Measurements from ENCODE around the gene TGM4. TPM values are rescaled to one million over a fixed set of nuclear protein-coding genes. Genes with fewer than 3 reads are reported as not detected.
A peak's percentile ranks its signal among the peaks of the same experiment; 100 is the strongest.
"Not testable (repeated sequence)": the region's sequence is repeated elsewhere in the genome, so short reads cannot be mapped to it uniquely, and the experiment has no call there.

Gene TGM4
- polyA plus RNA-seq, 2 donors, result not detected

GRCh38 chr3:44845528-44846520 is 28.6 kb upstream of the TGM4 start:
- Histone ChIP-seq H3K36me3 (ENCODE audit: control insufficient read depth in 2 of 2, insufficient read depth in 2 of 2, low read length in 1 of 2) (no peaks in the 10 kb centered on the region), H3K9me3 (ENCODE audit: control insufficient read depth in 2 of 2, insufficient read depth in 1 of 2, low read depth in 1 of 2, low read length in 1 of 2) (no peaks in the 10 kb centered on the region), H3K4me1 (ENCODE audit: control insufficient read depth in 2 of 2, insufficient read depth in 2 of 2, low read length in 1 of 2) (no peaks in the 10 kb centered on the region), H3K4me3 (ENCODE audit: low read depth in 1 of 2, low read length in 2 of 2) (no peak overlapping the region), H3K27me3 (ENCODE audit: control insufficient read depth in 1 of 2, insufficient read depth in 2 of 2, low read length in 2 of 2) (no peaks in the 10 kb centered on the region), H3K27ac (ENCODE audit: low read depth in 2 of 2, low read length in 1 of 2) (peak overlapping the region; percentile 45 to 71)
- WGBS, 2 donors, result 48 to 52% methylated on average over 7 of the region's 7 CpGs

GRCh38 chr3:44848634-44849033 is 25.8 kb upstream of the TGM4 start:
- WGBS, 2 donors, result 82 to 88% methylated on average over 1 of the region's 1 CpG
- H3K4me3 ChIP-seq (ENCODE audit: low read depth in 1 of 2, low read length in 2 of 2), result no peak overlapping the region
- H3K9me3 ChIP-seq (ENCODE audit: control insufficient read depth in 2 of 2, insufficient read depth in 1 of 2, low read depth in 1 of 2, low read length in 1 of 2), result no peaks in the 10 kb centered on the region
- H3K27ac ChIP-seq (ENCODE audit: low read depth in 2 of 2, low read length in 1 of 2), result no peak overlapping the region
- H3K4me1 ChIP-seq (ENCODE audit: control insufficient read depth in 2 of 2, insufficient read depth in 2 of 2, low read length in 1 of 2), result no peaks in the 10 kb centered on the region
- no peaks in the 10 kb centered on the region for H3K36me3 ChIP-seq (ENCODE audit: control insufficient read depth in 2 of 2, insufficient read depth in 2 of 2, low read length in 1 of 2)
- no peaks in the 10 kb centered on the region for H3K27me3 ChIP-seq (ENCODE audit: control insufficient read depth in 1 of 2, insufficient read depth in 2 of 2, low read length in 2 of 2)

GRCh38 chr3:44856663-44857062 is 17.7 kb upstream of the TGM4 start:
- H3K9me3 ChIP-seq (ENCODE audit: control insufficient read depth in 2 of 2, insufficient read depth in 1 of 2, low read depth in 1 of 2, low read length in 1 of 2); H3K27ac ChIP-seq (ENCODE audit: low read depth in 2 of 2, low read length in 1 of 2); H3K36me3 ChIP-seq (ENCODE audit: control insufficient read depth in 2 of 2, insufficient read depth in 2 of 2, low read length in 1 of 2); H3K27me3 ChIP-seq (ENCODE audit: control insufficient read depth in 1 of 2, insufficient read depth in 2 of 2, low read length in 2 of 2); H3K4me1 ChIP-seq (ENCODE audit: control insufficient read depth in 2 of 2, insufficient read depth in 2 of 2, low read length in 1 of 2); H3K4me3 ChIP-seq (ENCODE audit: low read depth in 1 of 2, low read length in 2 of 2): not testable (repeated sequence)
- 98 to 99% methylated on average over 6 of the region's 6 CpGs for WGBS, 2 donors

GRCh38 chr3:44860117-44860516 is 14.3 kb upstream of the TGM4 start:
- Histone ChIP-seq H3K9me3 (ENCODE audit: control insufficient read depth in 2 of 2, insufficient read depth in 1 of 2, low read depth in 1 of 2, low read length in 1 of 2) (no peaks in the 10 kb centered on the region), H3K27me3 (ENCODE audit: control insufficient read depth in 1 of 2, insufficient read depth in 2 of 2, low read length in 2 of 2) (no peaks in the 10 kb centered on the region), H3K36me3 (ENCODE audit: control insufficient read depth in 2 of 2, insufficient read depth in 2 of 2, low read length in 1 of 2) (no peaks in the 10 kb centered on the region), H3K27ac (ENCODE audit: low read depth in 2 of 2, low read length in 1 of 2) (no peak overlapping the region), H3K4me3 (ENCODE audit: low read depth in 1 of 2, low read length in 2 of 2) (no peak overlapping the region), H3K4me1 (ENCODE audit: control insufficient read depth in 2 of 2, insufficient read depth in 2 of 2, low read length in 1 of 2) (peaks cover 0 to 4% of the 10 kb centered on the region in 2 donors)
- WGBS, 2 donors, result 94 to 95% methylated on average over 4 of the region's 4 CpGs

- Histone ChIP-seq H3K36me3 (ENCODE audit: control insufficient read depth in 2 of 2, insufficient read depth in 2 of 2, low read length in 1 of 2) (no peaks in the 10 kb centered on the region), H3K4me3 (ENCODE audit: low read depth in 1 of 2, low read length in 2 of 2) (peak within 1 kb of the TSS; percentile 71 to 82), H3K9me3 (ENCODE audit: control insufficient read depth in 2 of 2, insufficient read depth in 1 of 2, low read depth in 1 of 2, low read length in 1 of 2) (no peaks in the 10 kb centered on the region), H3K27me3 (ENCODE audit: control insufficient read depth in 1 of 2, insufficient read depth in 2 of 2, low read length in 2 of 2) (no peaks in the 10 kb centered on the region), H3K27ac (ENCODE audit: low read depth in 2 of 2, low read length in 1 of 2) (peak within 1 kb of the TSS; percentile 94), H3K4me1 (ENCODE audit: control insufficient read depth in 2 of 2, insufficient read depth in 2 of 2, low read length in 1 of 2) (peaks cover 0 to 4% of the 10 kb centered on the region in 2 donors)
- 2 to 3% methylated on average over 49 to 91 of the region's 91 CpGs for WGBS, 2 donors
Measured at GRCh38 chr3:44861412-44862225, 12.8 kb upstream of the TGM4 start, which contains the start of gene TMEM42. TMEM42 (plus strand) TSS chr3:44861912; CDS start chr3:44861925, 13 bp downstream.

- Histone ChIP-seq H3K27me3 (ENCODE audit: control insufficient read depth in 1 of 2, insufficient read depth in 2 of 2, low read length in 2 of 2) (no peaks in the 10 kb centered on the region), H3K9me3 (ENCODE audit: control insufficient read depth in 2 of 2, insufficient read depth in 1 of 2, low read depth in 1 of 2, low read length in 1 of 2) (no peaks in the 10 kb centered on the region), H3K4me1 (ENCODE audit: control insufficient read depth in 2 of 2, insufficient read depth in 2 of 2, low read length in 1 of 2) (peaks cover 0 to 4% of the 10 kb centered on the region in 2 donors), H3K4me3 (ENCODE audit: low read depth in 1 of 2, low read length in 2 of 2) (peak overlapping the region; percentile 71 to 82), H3K27ac (ENCODE audit: low read depth in 2 of 2, low read length in 1 of 2) (peak overlapping the region; percentile 94), H3K36me3 (ENCODE audit: control insufficient read depth in 2 of 2, insufficient read depth in 2 of 2, low read length in 1 of 2) (no peaks in the 10 kb centered on the region)
- 1 to 2% methylated on average over 24 to 25 of the region's 25 CpGs for WGBS, 2 donors
Measured at GRCh38 chr3:44862226-44862637, 12.2 kb upstream of the TGM4 start.

- 81 to 84% methylated on average over 7 of the region's 7 CpGs for WGBS, 2 donors
- Histone ChIP-seq H3K36me3 (ENCODE audit: control insufficient read depth in 2 of 2, insufficient read depth in 2 of 2, low read length in 1 of 2) (no peaks in the 10 kb centered on the region), H3K4me3 (ENCODE audit: low read depth in 1 of 2, low read length in 2 of 2) (no peak overlapping the region), H3K9me3 (ENCODE audit: control insufficient read depth in 2 of 2, insufficient read depth in 1 of 2, low read depth in 1 of 2, low read length in 1 of 2) (no peaks in the 10 kb centered on the region), H3K27me3 (ENCODE audit: control insufficient read depth in 1 of 2, insufficient read depth in 2 of 2, low read length in 2 of 2) (no peaks in the 10 kb centered on the region), H3K4me1 (ENCODE audit: control insufficient read depth in 2 of 2, insufficient read depth in 2 of 2, low read length in 1 of 2) (peaks cover 0 to 4% of the 10 kb centered on the region in 2 donors), H3K27ac (ENCODE audit: low read depth in 2 of 2, low read length in 1 of 2) (no peak overlapping the region)
Measured at GRCh38 chr3:44865272-44866035, 9.0 kb upstream of the TGM4 start.

GRCh38 chr3:44867421-44868111 is 6.8 kb upstream of the TGM4 start:
- no peaks in the 10 kb centered on the region for H3K9me3 ChIP-seq (ENCODE audit: control insufficient read depth in 2 of 2, insufficient read depth in 1 of 2, low read depth in 1 of 2, low read length in 1 of 2)
- 87 to 93% methylated on average over 7 of the region's 7 CpGs for WGBS, 2 donors
- no peaks in the 10 kb centered on the region for H3K27me3 ChIP-seq (ENCODE audit: control insufficient read depth in 1 of 2, insufficient read depth in 2 of 2, low read length in 2 of 2)
- no peak overlapping the region for H3K27ac ChIP-seq (ENCODE audit: low read depth in 2 of 2, low read length in 1 of 2)
- H3K4me3 ChIP-seq (ENCODE audit: low read depth in 1 of 2, low read length in 2 of 2), result no peak overlapping the region
- peaks cover 0 to 3% of the 10 kb centered on the region in 2 donors for H3K4me1 ChIP-seq (ENCODE audit: control insufficient read depth in 2 of 2, insufficient read depth in 2 of 2, low read length in 1 of 2)
- H3K36me3 ChIP-seq (ENCODE audit: control insufficient read depth in 2 of 2, insufficient read depth in 2 of 2, low read length in 1 of 2), result no peaks in the 10 kb centered on the region

All from esophagus (tissue), 2 donors.